GM18517 (cell line): ENCODE measurements around the gene ZNF280B.
"Not testable (repeated sequence)": the region's sequence is repeated elsewhere in the genome, so short reads cannot be mapped to it uniquely, and the experiment has no call there.

Experiments used
- ATAC-seq: cut with Tn5 transposase; IDR thresholded peaks from one replicate; pipeline ENCODE4 v1.9.1; 2021; ENCODE audit warnings: mild to moderate bottlenecking, moderate library complexity; ENCODE audit not compliant: unreplicated experiment

The ZNF280B gene

DNA sequence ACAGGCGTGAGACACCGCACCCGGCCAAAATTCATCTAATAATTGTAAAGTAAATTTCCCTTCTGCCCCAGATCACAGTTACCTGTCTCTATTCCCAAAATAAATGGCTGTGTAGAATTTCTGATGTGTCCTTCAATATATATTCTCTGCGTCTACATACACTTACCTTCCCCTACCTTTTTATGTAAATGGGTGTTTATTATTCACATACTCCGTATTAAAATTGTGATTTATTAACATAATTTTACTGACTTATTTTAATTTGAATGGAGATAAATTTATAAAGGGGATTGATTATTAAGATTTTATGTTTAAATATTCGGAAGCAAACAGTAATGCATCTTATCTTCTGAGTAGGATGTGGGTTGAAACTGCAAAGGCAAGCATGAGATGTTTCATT is 28.0 kb upstream of the ZNF280B start:
- no peak for ATAC-seq

DNA sequence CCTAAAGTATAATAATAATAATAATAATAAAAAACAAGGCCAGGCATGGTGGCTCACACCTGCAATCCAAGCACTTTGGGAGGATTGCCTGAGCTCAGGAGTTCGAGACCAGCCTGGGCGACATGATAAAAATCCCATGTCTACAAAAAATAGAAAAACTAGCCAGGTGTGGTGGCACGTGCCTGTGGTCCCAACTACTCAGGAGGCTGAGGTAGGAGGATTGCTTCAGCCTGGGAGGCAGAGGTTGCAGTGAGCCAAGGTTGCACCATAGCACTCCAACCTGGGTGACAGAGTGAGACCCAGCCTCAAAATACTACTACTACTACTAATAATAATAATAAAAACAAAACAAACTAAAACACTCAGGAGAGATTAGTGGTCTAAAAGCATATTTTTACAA is 27.1 kb upstream of the ZNF280B start:
- ATAC-seq, result no peak

- no peak for ATAC-seq
These were observed 26.3 kb upstream of the ZNF280B start for GRCh38 chr22:22534604-22535415.

DNA sequence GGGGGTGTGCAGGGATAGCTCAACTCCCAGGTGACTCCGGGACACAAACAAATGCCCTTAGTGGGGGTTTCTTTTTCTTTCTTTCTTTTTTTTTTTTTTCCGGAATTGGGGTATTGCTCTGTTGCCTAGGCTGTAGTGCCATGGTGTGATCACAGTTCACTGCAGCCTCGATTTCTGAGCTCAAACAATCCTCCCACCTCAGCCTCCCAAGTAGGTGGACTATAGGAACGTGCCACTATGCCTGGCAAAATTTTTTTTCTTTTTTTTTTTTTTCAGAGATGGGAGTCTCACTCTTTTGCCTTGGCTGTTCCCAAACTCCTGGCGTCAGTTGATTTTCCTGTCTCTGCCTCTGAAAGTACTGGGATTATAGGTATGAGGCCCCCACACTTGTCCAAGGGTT is 25.3 kb upstream of the ZNF280B start:
- ATAC-seq, result no peak

DNA sequence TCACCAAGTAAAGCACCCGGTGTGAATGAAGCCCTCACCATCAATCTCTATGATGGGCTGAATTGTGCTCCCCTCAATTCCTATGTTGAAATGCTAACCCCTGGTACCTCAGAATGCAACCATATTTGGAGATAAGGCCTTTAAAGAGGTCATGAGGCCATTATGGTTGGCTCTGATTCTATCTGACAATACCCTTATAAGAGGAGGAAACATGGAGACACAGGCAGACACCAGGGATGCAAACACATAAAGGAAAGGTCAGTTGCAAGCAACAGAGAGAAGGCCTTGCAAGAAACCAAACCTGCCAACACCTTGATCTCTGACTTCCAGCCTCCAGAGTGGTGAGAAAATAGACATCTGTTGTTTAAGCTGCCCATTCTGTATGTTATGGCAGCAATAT is 24.9 kb upstream of the ZNF280B start:
- no peak for ATAC-seq

- not testable (repeated sequence) for ATAC-seq
These were observed 24.1 kb upstream of the ZNF280B start for GRCh38 chr22:22532547-22533071.

DNA sequence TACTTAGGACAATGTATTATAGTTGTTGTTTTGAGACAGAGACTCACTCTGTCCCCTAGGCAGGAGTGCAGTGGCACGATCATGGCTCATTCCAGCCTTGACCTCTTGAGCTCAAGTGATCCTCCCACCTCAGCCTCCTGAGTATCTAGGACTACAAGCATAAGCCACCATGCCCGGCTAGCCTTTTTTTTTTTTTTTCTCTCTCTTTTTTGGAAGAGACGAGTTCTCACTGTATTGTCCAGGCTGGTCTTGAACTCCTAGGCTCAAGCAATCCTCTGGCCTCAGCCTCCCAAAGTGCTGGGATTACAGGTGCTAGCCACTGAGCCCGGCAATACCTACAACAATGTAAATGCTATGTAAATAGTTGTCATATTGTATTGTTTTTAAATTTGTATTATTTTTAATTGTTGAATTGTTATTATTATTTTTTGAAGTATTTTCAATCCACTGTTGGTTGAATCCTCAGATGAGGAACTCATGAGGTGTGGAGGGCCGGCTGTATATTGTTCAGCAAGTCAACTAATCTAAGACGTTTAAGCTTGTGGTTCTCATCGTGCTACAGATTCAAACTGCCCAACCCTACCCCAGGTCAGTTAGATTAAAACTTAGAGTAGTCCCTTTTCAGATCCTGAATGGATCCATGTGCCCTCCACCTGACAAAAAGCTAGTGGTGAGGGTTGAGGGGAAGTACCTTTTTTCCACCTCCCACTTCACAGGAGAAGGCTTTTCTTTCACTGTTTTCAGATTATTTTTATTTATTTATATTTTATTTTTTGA is 23.4 kb upstream of the ZNF280B start:
- ATAC-seq, result no peak

DNA sequence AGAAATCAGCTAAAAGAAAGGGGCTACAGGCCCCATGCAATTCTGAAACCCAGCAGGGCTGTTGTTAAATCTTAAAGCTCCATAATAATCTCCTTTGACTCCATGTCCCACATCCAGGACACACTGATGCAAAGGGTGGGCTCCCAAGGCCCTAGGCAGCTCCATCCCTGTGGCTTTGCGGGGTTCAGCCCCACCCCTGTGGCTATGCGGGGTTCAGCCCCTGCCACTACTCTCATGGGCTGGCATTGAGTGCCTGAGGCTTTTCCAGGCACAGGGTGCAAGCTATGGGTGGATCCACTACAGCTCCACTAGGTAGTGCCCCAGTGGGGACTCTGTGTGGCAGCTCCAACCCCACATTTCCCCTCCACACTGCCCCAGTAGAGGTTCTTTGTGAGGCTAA is 20.2 kb upstream of the ZNF280B start:
- no peak for ATAC-seq

DNA sequence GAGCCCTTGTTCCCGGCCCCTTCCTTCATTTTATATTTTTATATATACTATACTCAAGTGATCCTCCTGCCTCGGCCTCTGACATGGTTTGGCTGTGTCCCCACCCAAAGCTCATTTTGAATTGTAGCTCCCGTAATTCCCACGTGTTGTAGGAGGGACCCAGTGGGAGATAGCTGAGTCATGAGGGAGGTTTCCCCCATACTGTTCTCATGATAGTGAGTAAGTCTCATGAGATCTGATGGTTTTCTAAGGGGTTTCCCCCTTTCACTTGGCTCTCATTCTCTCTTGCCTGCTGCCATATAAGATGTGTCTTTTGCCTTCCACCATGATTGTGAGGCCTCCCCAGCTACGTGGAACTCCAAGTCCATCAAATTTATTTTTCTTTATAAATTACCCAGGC is 18.8 kb upstream of the ZNF280B start:
- no peak for ATAC-seq

- no peak for ATAC-seq
These were observed 17.8 kb upstream of the ZNF280B start for GRCh38 chr22:22526125-22526912.

- no peak for ATAC-seq
These were observed 15.0 kb upstream of the ZNF280B start for GRCh38 chr22:22523494-22523893.

- ATAC-seq, result no peak
These were observed 13.1 kb upstream of the ZNF280B start for GRCh38 chr22:22521631-22522030.

DNA sequence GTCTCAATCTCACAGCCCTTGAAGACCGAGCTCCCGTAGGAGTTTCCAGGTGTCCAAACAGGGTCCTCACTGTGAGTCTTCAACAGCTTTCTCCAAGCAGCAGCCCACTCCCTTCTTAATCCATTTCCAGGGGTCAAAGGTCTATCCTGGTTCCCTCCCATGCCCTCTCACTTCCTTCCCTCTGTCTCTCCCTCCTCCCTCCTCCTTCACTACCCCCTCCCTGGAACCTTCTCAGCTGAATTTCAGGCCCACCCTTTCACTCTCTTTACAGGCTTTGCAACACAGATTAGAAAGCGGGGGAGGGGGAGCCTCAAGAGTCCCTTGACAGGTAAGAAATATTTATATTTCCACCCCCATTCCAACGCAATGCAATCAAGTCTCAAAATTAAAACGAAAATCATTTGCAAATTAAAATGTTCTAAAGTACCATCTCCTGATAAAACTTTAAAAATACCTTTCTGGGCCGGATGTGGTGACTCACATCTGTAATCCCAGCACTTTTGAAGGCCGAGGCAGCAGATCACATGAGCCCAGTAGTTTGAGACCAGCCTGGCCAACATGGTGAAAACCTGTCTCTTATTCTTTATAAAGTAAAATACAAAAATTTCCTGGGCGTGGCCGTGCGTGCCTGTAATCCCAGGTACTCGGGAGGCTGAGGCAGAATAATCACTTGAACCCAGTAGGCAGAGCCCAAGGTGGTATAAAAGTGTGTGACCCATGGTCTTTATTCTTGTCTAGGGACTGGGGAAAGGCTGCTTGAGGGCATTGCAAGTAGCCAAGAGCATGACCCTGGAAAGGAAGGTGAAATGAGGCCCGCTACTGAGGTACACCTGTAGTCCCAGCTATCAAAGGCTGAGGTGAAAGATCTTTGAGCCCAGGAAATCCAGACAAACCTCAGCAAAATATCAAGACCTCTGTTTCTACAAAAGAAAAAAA is 12.4 kb upstream of the ZNF280B start:
- ATAC-seq, result no peak

- no peak for ATAC-seq
These were observed 11.6 kb upstream of the ZNF280B start, which contains the start of gene ZNF280A for GRCh38 chr22:22520020-22520656. Gene ZNF280A, minus strand, starts transcription at chr22:22520270. Its CDS starts 4,640 bp downstream, at chr22:22515630.

- ATAC-seq, result no peak
These were observed 11.0 kb upstream of the ZNF280B start for GRCh38 chr22:22519591-22519990.

GRCh38 chr22:22516992-22517391 is 8.4 kb upstream of the ZNF280B start:
- no peak for ATAC-seq

- no peak for ATAC-seq
These were observed 7.3 kb upstream of the ZNF280B start for GRCh38 chr22:22515890-22516289.

- not testable (repeated sequence) for ATAC-seq
These were observed 5.9 kb upstream of the ZNF280B start for GRCh38 chr22:22514431-22514830.

DNA sequence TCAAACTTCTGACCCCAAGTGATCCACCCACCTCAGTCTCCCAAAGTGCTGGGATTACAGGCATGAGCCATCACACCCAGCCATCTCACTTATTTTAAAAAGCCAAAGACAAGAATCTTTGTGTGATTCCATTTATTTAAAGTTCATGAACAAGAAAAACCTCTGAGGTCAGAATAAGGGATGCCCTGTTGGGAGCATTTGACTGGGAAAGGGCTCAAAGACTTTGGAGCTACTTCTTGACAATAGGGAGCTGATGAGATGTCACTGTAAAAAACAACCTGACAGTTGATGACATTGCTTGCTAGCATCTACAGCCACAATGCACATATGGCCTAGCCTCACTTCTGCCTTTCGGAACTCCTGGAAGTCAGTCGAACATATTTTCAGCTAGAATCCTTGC is 5.1 kb upstream of the ZNF280B start:
- ATAC-seq, result no peak

DNA sequence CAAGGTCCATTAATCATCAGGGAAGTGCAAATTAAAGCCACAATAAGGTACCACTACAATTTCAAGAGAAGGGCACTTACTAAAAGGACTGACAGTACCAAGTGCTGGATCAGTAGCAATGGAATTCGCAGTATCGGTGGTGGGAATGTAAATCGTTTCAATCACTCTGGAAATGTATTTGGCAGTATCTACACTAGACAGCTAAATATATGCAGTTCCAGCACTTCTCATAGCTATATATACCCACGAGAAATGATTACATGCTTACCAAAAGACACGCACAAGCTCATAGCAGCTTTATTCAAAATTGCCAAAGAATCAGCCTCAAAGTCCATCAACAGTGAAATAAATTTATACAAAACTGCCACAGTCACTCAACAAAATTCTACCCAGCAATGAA is 4.4 kb upstream of the ZNF280B start:
- no peak for ATAC-seq
